Progenitor cell of endocrine pancreas (in vitro differentiated cells): ENCODE measurements around the gene ASB3. TPM values are rescaled to one million over a fixed set of nuclear protein-coding genes. Genes with fewer than 3 reads are reported as not detected.

Source experiments
- DNase-seq: peaks from one replicate; pipeline ENCODE4 v3.0.0; 2021; ENCODE audit warnings: low spot score; ENCODE audit not compliant: unreplicated experiment
- H3K27ac Mint-ChIP-seq: 2 replicates; pipeline ENCODE4 v1.8.0; 2021; ENCODE audit warnings: mild to moderate bottlenecking, moderate library complexity, mixed read lengths
- H3K27me3 Mint-ChIP-seq: 2 replicates; pipeline ENCODE4 v1.8.0; 2021; ENCODE audit warnings: mixed read lengths
- H3K36me3 Mint-ChIP-seq: 2 replicates; pipeline ENCODE4 v1.8.0; 2022; ENCODE audit warnings: mixed read lengths; ENCODE audit not compliant: insufficient read depth
- H3K4me1 Mint-ChIP-seq: 2 replicates; pipeline ENCODE4 v1.8.0; 2021; ENCODE audit warnings: low read depth, mixed read lengths
- H3K4me3 Mint-ChIP-seq: 2 replicates; pipeline ENCODE4 v1.8.0; 2021; ENCODE audit warnings: low read depth, mild to moderate bottlenecking, moderate library complexity, mixed read lengths
- H3K9me3 Mint-ChIP-seq: 2 replicates; pipeline ENCODE4 v1.8.0; 2021; ENCODE audit warnings: low read depth, mixed read lengths
- CTCF ChIP-seq: fragments of 200-600 bp; sonication (generic); IDR thresholded peaks from one replicate; pipeline ENCODE4 v1.5.0; 2021; ENCODE audit warnings: antibody characterized with exemption, mild to moderate bottlenecking; ENCODE audit not compliant: unreplicated experiment
- total RNA-seq: library from RNA; stranded (reverse); gene quantifications from 2 replicates; pipeline ENCODE4 v1.2.1, GENCODE V29; 2021

The ASB3 gene
- total RNA-seq, 1 donor from 2014 or later, result 31.4 TPM

DNA sequence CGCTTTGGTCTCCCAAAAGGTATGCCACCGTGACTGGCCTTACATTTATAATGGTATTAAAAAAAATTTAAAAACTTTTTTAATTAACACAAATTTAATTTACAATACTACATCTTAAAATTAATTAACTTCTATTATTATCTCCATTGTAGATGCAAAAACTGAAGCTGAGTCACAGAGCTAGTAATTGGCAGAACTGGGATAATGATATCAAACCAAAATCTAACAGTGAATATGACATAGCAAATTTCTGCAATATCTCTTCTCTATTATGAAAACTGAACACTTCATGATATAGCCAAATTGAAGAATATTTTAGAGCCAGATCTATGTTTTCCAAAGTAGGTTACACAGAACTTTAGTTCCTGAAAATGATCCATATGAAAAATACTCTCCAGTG is 85.5 kb downstream of the ASB3 start:
- no peaks in the 10 kb centered on the region for H3K4me1 Mint-ChIP-seq
- no peak for DNase-seq
- no peaks in the 10 kb centered on the region for H3K9me3 Mint-ChIP-seq
- peak overlapping the region; percentile 13 for H3K27ac Mint-ChIP-seq
- TF ChIP-seq CTCF, result no peak
- no peak overlapping the region for H3K4me3 Mint-ChIP-seq
- H3K36me3 Mint-ChIP-seq, result peaks cover 16% of the 10 kb centered on the region
- no peaks in the 10 kb centered on the region for H3K27me3 Mint-ChIP-seq

GRCh38 chr2:53697686-53698085 is 89.1 kb downstream of the ASB3 start:
- DNase-seq, result no peak
- H3K36me3 Mint-ChIP-seq, result peaks cover 16% of the 10 kb centered on the region
- H3K4me3 Mint-ChIP-seq, result no peak overlapping the region
- no peaks in the 10 kb centered on the region for H3K27me3 Mint-ChIP-seq
- no peaks in the 10 kb centered on the region for H3K4me1 Mint-ChIP-seq
- H3K9me3 Mint-ChIP-seq, result no peaks in the 10 kb centered on the region
- no peak for TF ChIP-seq CTCF
- H3K27ac Mint-ChIP-seq, result no peak overlapping the region

- no peaks in the 10 kb centered on the region for H3K9me3 Mint-ChIP-seq
- no peaks in the 10 kb centered on the region for H3K27me3 Mint-ChIP-seq
- no peaks in the 10 kb centered on the region for H3K4me1 Mint-ChIP-seq
- peaks cover 16% of the 10 kb centered on the region for H3K36me3 Mint-ChIP-seq
- TF ChIP-seq CTCF, result no peak
- DNase-seq, result no peak
- H3K27ac Mint-ChIP-seq, result no peak overlapping the region
- no peak overlapping the region for H3K4me3 Mint-ChIP-seq
Observed at GRCh38 chr2:53697092-53697491, 89.7 kb downstream of the ASB3 start.

- no peak for TF ChIP-seq CTCF
- peaks cover 16% of the 10 kb centered on the region for H3K36me3 Mint-ChIP-seq
- no peaks in the 10 kb centered on the region for H3K9me3 Mint-ChIP-seq
- H3K4me1 Mint-ChIP-seq, result no peaks in the 10 kb centered on the region
- DNase-seq, result no peak
- no peaks in the 10 kb centered on the region for H3K27me3 Mint-ChIP-seq
- no peak overlapping the region for H3K4me3 Mint-ChIP-seq
- no peak overlapping the region for H3K27ac Mint-ChIP-seq
Observed at GRCh38 chr2:53695575-53695974, 91.2 kb downstream of the ASB3 start.

DNA sequence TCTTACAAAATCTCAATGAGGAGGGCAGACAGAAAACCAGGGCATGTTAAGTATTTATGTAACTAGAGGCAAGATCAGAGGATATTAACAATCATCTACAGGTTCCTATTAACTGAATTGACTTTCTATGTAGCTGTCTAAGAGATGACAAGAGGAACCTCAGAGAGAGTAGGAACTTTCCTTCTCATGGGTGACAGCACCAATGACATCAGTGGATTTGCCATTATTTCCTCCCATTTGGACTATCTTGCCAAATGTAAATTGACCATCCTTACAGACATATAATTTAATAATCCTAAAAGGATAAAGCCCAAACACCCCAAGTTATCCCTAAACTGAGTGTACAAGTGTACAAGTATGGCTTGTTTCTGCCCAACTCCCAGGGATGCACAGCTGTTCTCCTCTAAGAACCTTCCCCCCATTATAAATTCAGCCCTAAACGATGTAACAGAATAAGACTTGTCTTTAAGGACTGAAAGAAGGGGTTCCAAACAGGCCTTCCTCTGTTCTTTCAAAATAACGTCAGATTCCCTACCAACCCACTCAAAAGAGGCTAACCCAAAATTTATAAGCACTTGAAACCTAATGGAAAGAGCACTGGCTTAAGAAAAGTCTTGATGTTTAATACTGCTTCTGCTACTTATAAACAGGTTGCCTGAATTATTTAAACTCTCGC is 92.5 kb downstream of the ASB3 start:
- no peak overlapping the region for H3K4me3 Mint-ChIP-seq
- TF ChIP-seq CTCF, result no peak

More for the DNA sequence above, 92.5 kb downstream of the ASB3 start:
- Mint-ChIP-seq H3K9me3 (no peaks in the 10 kb centered on the region), H3K27ac (no peak overlapping the region), H3K4me1 (no peaks in the 10 kb centered on the region), H3K27me3 (no peaks in the 10 kb centered on the region), H3K36me3 (peaks cover 10% of the 10 kb centered on the region)
- no peak for DNase-seq
